K562 (cell line): ENCODE measurements around the gene ARHGAP26. TPM values are rescaled to one million over a fixed set of nuclear protein-coding genes. Genes with fewer than 3 reads are reported as not detected.

Experiments used
- ATAC-seq: fragments of 200-7000 bp; cut with Tn5 transposase; 3 replicates; pipeline ENCODE4 v1.9.1; 2020; ENCODE audit warnings: moderate library complexity
- BruUV-seq: library from RNA; stranded (reverse); fragments of 400-500 nt; replicated peaks from 2 replicates; lab custom pipeline; 2021; lab: Mats Ljungman, UMichigan
- CTCF ChIA-PET: fragments of 300-600 bp; formaldehyde crosslinking; extraction: SDS; loops from one replicate; lab custom pipeline; 2021; ENCODE audit warnings: low intra/inter-chr PET ratio; lab: Yijun Ruan, JAX
- POLR2A ChIA-PET: fragments of 300-600, 350-650 bp; sonication (Branson Sonifier 250); formaldehyde crosslinking; extraction: SDS; loops from one replicate; lab custom pipeline; 2021; ENCODE audit warnings: antibody characterized with exemption, inconsistent platforms; lab: Yijun Ruan, JAX
- DNase-seq, 4 experiments: peaks; one replicate each; pipeline versions ENCODE4 v3.0.0 to v3.0.0-alpha.2; 2011 to 2018; ENCODE audit warnings: low spot score in 3 of 4, mixed read lengths in 3 of 4; ENCODE audit errors: extremely low read depth in 1 of 4
- FAIRE-seq: peaks from 2 replicates; lab custom pipeline; 2011; peaks lifted over from hg19 to GRCh38; lab: Jason Lieb, UNC
- H2AFZ ChIP-seq: 2 replicates; pipeline ENCODE4 v1.6.0; 2011; ENCODE audit warnings: low read depth, low read length, control low read depth, inconsistent platforms
- H3K27ac ChIP-seq: fragments of 200-600 bp; 3 replicates; pipeline ENCODE4 v1.8.0; 2011; ENCODE audit warnings: low read depth, mild to moderate bottlenecking, control low read depth, inconsistent platforms, low read length, moderate library complexity, mixed read lengths; ENCODE audit errors: extremely low read depth
- H3K27me3 ChIP-seq, 2 experiments: fragments of 300-600 bp in 1 of 2; 2 replicates in 1 of 2; 3 replicates in 1 of 2; pipeline versions ENCODE4 v1.6.0 to v1.8.0; 2011; ENCODE audit warnings: inconsistent platforms in 2 of 2, low read length in 2 of 2, mild to moderate bottlenecking in 1 of 2, mixed read lengths in 1 of 2, moderate library complexity in 1 of 2; ENCODE audit not compliant: control insufficient read depth in 2 of 2, insufficient read depth in 2 of 2
- H3K36me3 ChIP-seq: fragments of 300-600 bp; 3 replicates; pipeline ENCODE4 v1.8.0; 2011; ENCODE audit warnings: mild to moderate bottlenecking, low read length, inconsistent platforms; ENCODE audit not compliant: control insufficient read depth, insufficient read depth
- H3K4me1 ChIP-seq, 2 experiments: fragments of 200-600 bp in 1 of 2; replicated peaks in 1 of 2; 2 replicates in 1 of 2; 3 replicates in 1 of 2; pipeline versions ENCODE4 v1.5.1 to v1.8.0; 2011; ENCODE audit warnings: inconsistent platforms in 2 of 2, low read length in 2 of 2, mild to moderate bottlenecking in 1 of 2, mixed read lengths in 1 of 2, moderate library complexity in 1 of 2; ENCODE audit not compliant: control insufficient read depth in 2 of 2, insufficient read depth in 2 of 2
- H3K4me2 ChIP-seq: 2 replicates; pipeline ENCODE4 v1.6.1; 2011; ENCODE audit warnings: low read length, control low read depth, inconsistent platforms, mixed read lengths; ENCODE audit not compliant: insufficient read depth
- H3K4me3 ChIP-seq: fragments of 200-600 bp; sonication (generic), shearing (Covaris generic); 2 replicates; pipeline ENCODE4 v1.5.1; 2016; ENCODE audit warnings: control low read depth, inconsistent platforms
- H3K79me2 ChIP-seq: fragments of 200-600 bp; 3 replicates; pipeline ENCODE4 v1.8.0; 2011; ENCODE audit warnings: low read length, inconsistent platforms; ENCODE audit not compliant: control insufficient read depth, insufficient read depth
- H3K9ac ChIP-seq, 2 experiments: 2 replicates each; pipeline versions ENCODE4 v1.6.0 to v1.6.1; 2011; ENCODE audit warnings: low read depth in 2 of 2, low read length in 2 of 2, control low read depth in 1 of 2, inconsistent platforms in 1 of 2, mild to moderate bottlenecking in 1 of 2, mixed read lengths in 1 of 2; ENCODE audit not compliant: insufficient read depth in 1 of 2
- H3K9me1 ChIP-seq: one replicate; pipeline ENCODE4 v1.6.0; 2011; ENCODE audit warnings: inconsistent platforms, mild to moderate bottlenecking, low read length, moderate library complexity; ENCODE audit not compliant: control insufficient read depth, insufficient read depth
- H3K9me3 ChIP-seq: replicated peaks from 2 replicates; pipeline ENCODE4 v1.5.1; 2011; ENCODE audit warnings: low read depth, low read length, inconsistent platforms; ENCODE audit not compliant: control insufficient read depth, insufficient read depth
- H4K20me1 ChIP-seq: replicated peaks from 2 replicates; pipeline ENCODE4 v1.6.1; 2011; ENCODE audit warnings: low read length, inconsistent platforms, mixed read lengths; ENCODE audit not compliant: control insufficient read depth, insufficient read depth
- BACH1 ChIP-seq: fragments of 200-800 bp; sonication (Bioruptor generic); IDR thresholded peaks from 2 replicates; pipeline ENCODE4 v1.6.1; 2016; ENCODE audit warnings: missing genetic modification characterization, missing compliant biosample characterization
- CEBPZ ChIP-seq: fragments of 150-350 bp; IDR thresholded peaks from 2 replicates; pipeline ENCODE4 v1.6.1; 2014; ENCODE audit warnings: low read depth, mild to moderate bottlenecking, low read length, borderline replicate concordance
- CHD4 ChIP-seq: fragments of 200-600 bp; sonication (generic); IDR thresholded peaks from 3 replicates; pipeline ENCODE4 v1.6.1; 2012; ENCODE audit warnings: low read depth, mild to moderate bottlenecking, mixed read lengths, low read length, inconsistent platforms; ENCODE audit not compliant: insufficient read depth, insufficient replicate concordance, poor library complexity, severe bottlenecking
- CLOCK ChIP-seq: fragments of 250-450 bp; sonication (Bioruptor Pico); IDR thresholded peaks from 2 replicates; pipeline ENCODE4 v1.4.0; 2020; ENCODE audit warnings: mild to moderate bottlenecking, moderate library complexity, borderline replicate concordance
- KHSRP ChIP-seq: fragments of 450-650 bp; IDR thresholded peaks from 2 replicates; pipeline ENCODE4 v1.6.1; 2017
- LARP7 ChIP-seq: fragments of 450-650 bp; IDR thresholded peaks from 2 replicates; pipeline ENCODE4 v1.6.1; 2016
- LCOR ChIP-seq: sonication (generic); formaldehyde crosslinking; IDR thresholded peaks from 2 replicates; pipeline ENCODE4 v1.8.0; 2022; ENCODE audit warnings: mild to moderate bottlenecking, missing genetic modification reagents
- MAX ChIP-seq: sonication (generic); formaldehyde crosslinking; IDR thresholded peaks from 2 replicates; pipeline ENCODE4 v1.9.0; 2022; ENCODE audit warnings: mild to moderate bottlenecking, missing genetic modification reagents
- MXI1 ChIP-seq: IDR thresholded peaks from 2 replicates; pipeline ENCODE4 v1.6.1; 2011; ENCODE audit warnings: low read depth, mild to moderate bottlenecking, improper control_type of control experiment, low read length
- RFX5 ChIP-seq: IDR thresholded peaks from 2 replicates; pipeline ENCODE4 v1.6.1; 2011; ENCODE audit warnings: low read depth, mild to moderate bottlenecking, improper control_type of control experiment, low read length
- SETDB1 ChIP-seq: IDR thresholded peaks from one replicate; pipeline ENCODE4 v1.6.1; 2012; ENCODE audit warnings: low read length, control low read depth, inconsistent platforms
- TAF1 ChIP-seq: IDR thresholded peaks from 2 replicates; pipeline ENCODE4 v1.6.1; 2011; ENCODE audit warnings: mild to moderate bottlenecking, low read length, moderate library complexity; ENCODE audit not compliant: insufficient read depth, control insufficient read depth, severe bottlenecking; ENCODE audit errors: extremely low read depth
- XRCC4 ChIP-seq: IDR thresholded peaks from one replicate; pipeline ENCODE4 v1.6.1; 2011; ENCODE audit not compliant: insufficient read depth, insufficient read length; ENCODE audit errors: extremely low read depth
- ZNF41 ChIP-seq: fragments of 250-450 bp; sonication (Bioruptor Pico); conservative IDR thresholded peaks from 2 replicates; pipeline ENCODE4 v1.4.0; 2020; ENCODE audit warnings: mild to moderate bottlenecking
- WGBS: fragments of 100-300 bp; shearing (Covaris generic); methylation state at CpG from one replicate; pipeline ENCODE4 v1.1.6; 2016; ENCODE audit warnings: low coverage, mixed read lengths; ENCODE audit not compliant: insufficient coverage; ENCODE audit errors: missing lambda C conversion rate; 5-methylcytosine and 5-hydroxymethylcytosine counted together
- in situ Hi-C: fragments of 300-500 bp; cut with MboI; formaldehyde crosslinking; loops from 4 replicates; pipeline ENCODE4 v1.15.0; 2018; ENCODE audit warnings: inconsistent platforms, mixed read lengths
- intact Hi-C: fragments of 100-400 bp; cut with micrococcal nuclease; formaldehyde crosslinking; loops from 2 replicates; pipeline ENCODE4 v1.14.2; 2022
- polyA plus RNA-seq, 8 experiments: library from polyadenylated mRNA; depleted of rRNA in 4 of 8; stranded (reverse) in 5 of 8; unstranded in 3 of 8; fragments of >200 nt; fragmentation: Nextera tagmentation in 2 of 8; fragmentation: Illumina TruSeq in 1 of 8; extraction: Ambion mirVana in 2 of 8; extraction: Trizol in 1 of 8; gene quantifications; 2 replicates each; pipeline versions ENCODE4 v1.2.1 to v1.2.3, GENCODE V29; 2011 to 2014; ENCODE audit warnings: inconsistent platforms in 1 of 8, missing spikeins in 1 of 8
- total RNA-seq, 7 experiments: library from RNA; depleted of rRNA in 6 of 7; stranded (reverse); fragments of >200 nt in 6 of 7; fragmentation: Illumina TruSeq in 2 of 7; extraction: Trizol in 2 of 7; gene quantifications; 2 replicates each; pipeline versions ENCODE4 v1.2.1 to v1.2.3, GENCODE V29; 2011 to 2021; ENCODE audit warnings: low replicate concordance in 1 of 7

ARHGAP26 gene
- total and polyA plus RNA-seq, 9 of the 15 experiments (the other 6 are each of a cell fraction or from before 2014, with no cell fraction given) = 0.13 to 1.1 (median 0.55) TPM

- TF ChIP-seq LARP7 = no peak
- TF ChIP-seq, all 486 proteins: peak for 0
Measured at GRCh38 chr5:143077453-143078103, 307.4 kb downstream of the ARHGAP26 start (continued).

GRCh38 chr5:143078313-143078712, 308.1 kb downstream of the ARHGAP26 start:
- in situ Hi-C loops = no loop called here
- Histone ChIP-seq H3K9ac (no peak overlapping the region), H3K79me2 (no peaks in the 10 kb centered on the region), H3K4me2 (no peak overlapping the region), H3K27me3 (peaks cover 7 to 12% of the 10 kb centered on the region in 2 experiments; a peak in 3 of 5 replicates), H3K36me3 (no peaks in the 10 kb centered on the region), H3K9me1 (no peaks in the 10 kb centered on the region), H3K9me3 (no peaks in the 10 kb centered on the region), H2AFZ (no peak overlapping the region), H4K20me1 (no peaks in the 10 kb centered on the region), H3K4me3 (no peak overlapping the region), H3K27ac (no peak overlapping the region), H3K4me1 (no peaks in the 10 kb centered on the region)
- DNase-seq (no peak), FAIRE-seq (no peak), ATAC-seq (no peak)
- no TSS peak for BruUV-seq
- POLR2A ChIA-PET = no interaction called here
- 8% methylated on average over 5 of the region's 5 CpGs for WGBS
- CTCF ChIA-PET = no interaction called here
- intact Hi-C loops = no loop called here
- TF ChIP-seq MAX (CRISPR knock-in tag) = no peak
- no peak for TF ChIP-seq RFX5
- TF ChIP-seq CLOCK (CRISPR knock-in tag) = no peak
- TF ChIP-seq TAF1 = no peak
- TF ChIP-seq CEBPZ = no peak
- TF ChIP-seq CHD4 = no peak
- no peak for TF ChIP-seq XRCC4
- no peak for TF ChIP-seq MXI1
- TF ChIP-seq LCOR (CRISPR knock-in tag) = no peak
- no peak for TF ChIP-seq SETDB1
- TF ChIP-seq ZNF41 (CRISPR knock-in tag) = no peak
- no peak for TF ChIP-seq KHSRP
- TF ChIP-seq BACH1 (tag) = no peak
